Measurements from ENCODE around the gene TUBB3. TPM values are rescaled to one million over a fixed set of nuclear protein-coding genes. Genes with fewer than 3 reads are reported as not detected.
"Not testable (repeated sequence)": the region's sequence is repeated elsewhere in the genome, so short reads cannot be mapped to it uniquely, and the experiment has no call there.

TUBB3 gene
- total RNA-seq, 2 experiments from 2014 or later: 0.27 to 1.2 TPM

DNA sequence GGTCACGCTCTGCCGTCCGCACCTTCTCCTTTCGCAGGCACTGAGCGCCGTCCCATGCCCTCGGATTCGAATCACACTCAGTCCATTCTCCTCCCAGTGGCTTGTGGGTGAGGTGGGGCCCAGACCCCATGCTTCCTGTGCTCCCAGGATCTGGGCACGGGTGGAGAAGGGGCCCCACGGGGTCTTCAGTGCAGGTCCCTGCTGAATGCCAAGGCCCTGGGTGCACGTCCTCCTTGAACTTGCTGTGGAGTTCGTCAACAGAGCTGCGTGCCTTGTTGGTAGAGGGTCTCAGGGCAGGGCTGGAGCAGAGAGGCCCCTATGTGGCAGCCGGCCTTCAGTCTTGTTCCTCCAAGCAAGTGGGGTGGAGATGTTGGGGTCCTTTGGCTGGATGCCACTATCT, 11.8 kb upstream of the TUBB3 start:
- TF ChIP-seq CTCF (IDR thresholded peaks at IDR 0.05): no peak

DNA sequence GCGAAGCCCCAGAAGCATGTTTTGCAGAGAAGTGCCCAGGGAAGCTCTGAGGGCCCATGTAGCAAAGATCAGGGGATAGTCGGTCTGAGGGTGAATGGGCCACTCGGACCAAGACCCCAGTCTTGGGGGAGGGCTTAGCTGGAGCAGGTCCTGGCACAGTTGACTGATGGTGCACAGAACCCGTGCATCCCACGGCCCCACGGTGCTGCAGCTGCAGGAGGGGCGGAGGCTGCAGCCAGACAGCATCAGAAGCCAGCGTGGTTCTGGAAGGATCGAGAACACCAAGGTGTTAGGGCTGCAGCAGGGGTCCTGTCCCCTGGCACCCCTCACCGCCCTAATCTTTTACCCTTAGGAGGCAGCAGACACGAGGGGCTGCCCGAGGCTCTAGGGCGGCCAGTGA, 11.0 kb upstream of the TUBB3 start:
- ChIA-PET CTCF (no interaction called here), POLR2A (interaction anchor here (1.1 kb wide), 1 partner anchor 11 kb away, joined by 4 read pairs; the partner anchor contains the start of gene TUBB3)
- Mint-ChIP-seq H3K4me3 (no peak overlapping the region), H3K27ac (no peak overlapping the region), H3K9me3 (no peaks in the 10 kb centered on the region), H3K27me3 (no peaks in the 10 kb centered on the region), H3K36me3 (ENCODE audit: low read depth) (peaks cover 30% of the 10 kb centered on the region), H3K4me1 (ENCODE audit: low read depth) (peaks cover 5% of the 10 kb centered on the region)
- TF ChIP-seq CTCF (IDR thresholded peaks at IDR 0.05): no peak
- DNase-seq (no peak), ATAC-seq (no peak)
- intact Hi-C loops (cut with micrococcal nuclease): no loop called here

More for the DNA sequence above, 11.8 kb upstream of the TUBB3 start:
- ChIA-PET CTCF (interaction anchor here (1.0 to 2.2 kb wide), 6 partner anchors 29 to 107 kb away, joined by 3 to 8 read pairs (median 4); no protein-coding TSS in a partner anchor), POLR2A (no interaction called here)
- Mint-ChIP-seq H3K27ac (no peak overlapping the region), H3K4me1 (ENCODE audit: low read depth) (peaks cover 5% of the 10 kb centered on the region), H3K9me3 (no peaks in the 10 kb centered on the region), H3K27me3 (no peaks in the 10 kb centered on the region), H3K4me3 (no peak overlapping the region), H3K36me3 (ENCODE audit: low read depth) (peaks cover 38% of the 10 kb centered on the region)
- intact Hi-C loops (cut with micrococcal nuclease): no loop called here
- no peak for ATAC-seq
- no peak for DNase-seq

DNA sequence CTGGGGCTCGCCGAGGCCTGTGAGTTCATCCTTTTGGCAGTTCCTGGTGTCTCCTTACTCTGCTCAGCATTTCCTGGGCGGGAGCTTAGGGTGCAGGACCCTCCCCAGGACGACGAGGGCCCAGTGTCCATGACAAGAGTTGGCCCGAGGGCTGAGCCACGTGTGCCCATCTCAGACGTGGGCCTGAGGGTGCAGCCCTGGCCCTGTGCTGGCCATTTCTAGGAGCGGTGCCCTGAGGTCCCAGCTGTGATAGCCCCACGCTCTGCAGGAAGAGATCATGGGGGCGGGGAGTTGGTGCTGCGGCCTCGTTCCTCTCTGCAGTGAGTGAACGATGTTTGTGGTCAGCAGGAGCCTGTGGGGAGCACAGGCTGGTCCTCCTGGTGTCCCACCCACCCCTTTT, 10.5 kb upstream of the TUBB3 start:
- no peak overlapping the region for H3K4me3 Mint-ChIP-seq
- no peak overlapping the region for H3K27ac Mint-ChIP-seq
- H3K27me3 Mint-ChIP-seq: no peaks in the 10 kb centered on the region
- POLR2A ChIA-PET: interaction anchor here (1.1 kb wide), 1 partner anchor 10 kb away, joined by 4 read pairs; the partner anchor contains the start of gene TUBB3
- TF ChIP-seq CTCF (IDR thresholded peaks at IDR 0.05): no peak
- intact Hi-C loops (cut with micrococcal nuclease): no loop called here
- H3K4me1 Mint-ChIP-seq (ENCODE audit: low read depth): peaks cover 7% of the 10 kb centered on the region
- H3K36me3 Mint-ChIP-seq (ENCODE audit: low read depth): peaks cover 30% of the 10 kb centered on the region
- H3K9me3 Mint-ChIP-seq: no peaks in the 10 kb centered on the region
- DNase-seq (no peak), ATAC-seq (no peak)
- CTCF ChIA-PET: no interaction called here

GRCh38 chr16:89913408-89914387, 9.4 kb upstream of the TUBB3 start:
- H3K27ac Mint-ChIP-seq: no peak overlapping the region
- CTCF ChIA-PET: no interaction called here
- POLR2A ChIA-PET: no interaction called here
- ATAC-seq (no peak), DNase-seq (no peak)
- no peaks in the 10 kb centered on the region for H3K9me3 Mint-ChIP-seq
- H3K4me3 Mint-ChIP-seq: no peak overlapping the region
- peaks cover 29% of the 10 kb centered on the region for H3K36me3 Mint-ChIP-seq (ENCODE audit: low read depth)
- H3K4me1 Mint-ChIP-seq (ENCODE audit: low read depth): peaks cover 14% of the 10 kb centered on the region
- H3K27me3 Mint-ChIP-seq: peaks cover 2% of the 10 kb centered on the region
- intact Hi-C loops (cut with micrococcal nuclease): no loop called here
- TF ChIP-seq CTCF (IDR thresholded peaks at IDR 0.05): no peak

- CTCF ChIA-PET; DNase-seq; intact Hi-C loops (cut with micrococcal nuclease); H3K27ac Mint-ChIP-seq; H3K9me3 Mint-ChIP-seq; H3K27me3 Mint-ChIP-seq; H3K4me3 Mint-ChIP-seq; ATAC-seq; POLR2A ChIA-PET: not testable (repeated sequence)
- peaks cover 21% of the 10 kb centered on the region for H3K36me3 Mint-ChIP-seq (ENCODE audit: low read depth)
- H3K4me1 Mint-ChIP-seq (ENCODE audit: low read depth): peaks cover 19% of the 10 kb centered on the region
These were observed 8.4 kb upstream of the TUBB3 start for GRCh38 chr16:89914642-89915285.
